Neuronal stem cell (in vitro differentiated cells): ENCODE data around the gene RYR2.

Source experiments
- DNase-seq: peaks from one replicate; pipeline ENCODE4 v3.0.0-alpha.2; 2013; ENCODE audit warnings: low spot score
- H2AFZ ChIP-seq: one replicate; pipeline ENCODE4 v1.6.1; 2013; ENCODE audit warnings: mild to moderate bottlenecking, low read length, inconsistent platforms
- H2AK5ac ChIP-seq: 2 replicates; pipeline ENCODE4 v1.6.1; 2013; ENCODE audit warnings: low read depth, mild to moderate bottlenecking, inconsistent platforms, low read length, moderate library complexity, mixed read lengths
- H2BK120ac ChIP-seq: 2 replicates; pipeline ENCODE4 v1.6.1; 2013; ENCODE audit warnings: low read depth, mild to moderate bottlenecking, inconsistent platforms, low read length, moderate library complexity, mixed read lengths
- H2BK12ac ChIP-seq: one replicate; pipeline ENCODE4 v1.6.1; 2013; ENCODE audit warnings: low read length, inconsistent platforms
- H2BK15ac ChIP-seq: 2 replicates; pipeline ENCODE4 v1.6.1; 2013; ENCODE audit warnings: mild to moderate bottlenecking, low read length, inconsistent platforms, mixed read lengths
- H2BK5ac ChIP-seq: one replicate; pipeline ENCODE4 v1.6.1; 2013; ENCODE audit warnings: inconsistent platforms, mild to moderate bottlenecking, low read length, moderate library complexity
- H3K14ac ChIP-seq: one replicate; pipeline ENCODE4 v1.6.1; 2013; ENCODE audit warnings: low read length, inconsistent platforms
- H3K18ac ChIP-seq: 2 replicates; pipeline ENCODE4 v1.6.1; 2013; ENCODE audit warnings: low read length, inconsistent platforms
- H3K23ac ChIP-seq: 2 replicates; pipeline ENCODE4 v1.6.1; 2013; ENCODE audit warnings: low read depth, mild to moderate bottlenecking, mixed read lengths, low read length, inconsistent platforms; ENCODE audit not compliant: poor library complexity
- H3K27ac ChIP-seq: replicated peaks from 3 replicates; pipeline ENCODE4 v1.5.1; 2013; ENCODE audit warnings: low read length, inconsistent platforms
- H3K27me3 ChIP-seq, 3 experiments: 2 replicates each; pipeline ENCODE4 v1.6.1; 2013; ENCODE audit warnings: low read length in 3 of 3, mild to moderate bottlenecking in 2 of 3, inconsistent platforms in 1 of 3, low read depth in 1 of 3, mixed read lengths in 1 of 3, moderate library complexity in 1 of 3; ENCODE audit not compliant: control insufficient read depth in 3 of 3, insufficient read depth in 3 of 3
- H3K36me3 ChIP-seq, 2 donors: replicated peaks in 1 of 2; 2 replicates each; pipeline ENCODE4 v1.6.1; 2013; ENCODE audit warnings: low read length in 2 of 2; ENCODE audit not compliant: control insufficient read depth in 2 of 2, insufficient read depth in 2 of 2
- H3K4ac ChIP-seq: 2 replicates; pipeline ENCODE4 v1.6.1; 2013; ENCODE audit warnings: inconsistent platforms, mild to moderate bottlenecking, low read length, moderate library complexity
- H3K4me1 ChIP-seq, 2 donors: 1 replicate in 1 of 2; 2 replicates in 1 of 2; pipeline ENCODE4 v1.6.1; 2013; ENCODE audit warnings: low read length in 2 of 2, low read depth in 1 of 2; ENCODE audit not compliant: control insufficient read depth in 2 of 2, insufficient read depth in 1 of 2
- H3K4me2 ChIP-seq: one replicate; pipeline ENCODE4 v1.6.1; 2013; ENCODE audit warnings: mild to moderate bottlenecking, low read length, inconsistent platforms; ENCODE audit not compliant: insufficient read depth, poor library complexity, severe bottlenecking
- H3K4me3 ChIP-seq, 2 donors: 2 replicates each; pipeline ENCODE4 v1.5.1; 2013; ENCODE audit warnings: low read length in 2 of 2, mild to moderate bottlenecking in 2 of 2, inconsistent platforms in 1 of 2, moderate library complexity in 1 of 2
- H3K79me1 ChIP-seq: one replicate; pipeline ENCODE4 v1.6.1; 2013; ENCODE audit warnings: low read depth, mild to moderate bottlenecking, inconsistent platforms, low read length, moderate library complexity
- H3K9ac ChIP-seq: one replicate; pipeline ENCODE4 v1.6.1; 2013; ENCODE audit warnings: mild to moderate bottlenecking, low read depth, low read length, inconsistent platforms; ENCODE audit not compliant: poor library complexity
- H3K9me3 ChIP-seq, 2 donors: replicated peaks in 1 of 2; 2 replicates each; pipeline versions ENCODE3 to v1.6.1; 2013; ENCODE audit warnings: low read length in 2 of 2, mild to moderate bottlenecking in 2 of 2, inconsistent platforms in 1 of 2, low read depth in 1 of 2, mixed read lengths in 1 of 2, moderate library complexity in 1 of 2; ENCODE audit not compliant: control insufficient read depth in 2 of 2, insufficient read depth in 1 of 2
- H4K8ac ChIP-seq: one replicate; pipeline ENCODE4 v1.6.1; 2013; ENCODE audit warnings: low read depth, mild to moderate bottlenecking, inconsistent platforms, low read length, moderate library complexity
- H4K91ac ChIP-seq: one replicate; pipeline ENCODE4 v1.6.1; 2013; ENCODE audit warnings: low read length, low read depth, mild to moderate bottlenecking, inconsistent platforms; ENCODE audit not compliant: poor library complexity
- WGBS, 2 donors: extraction: QIAGEN DNeasy Blood & Tissue Kit; methylation state at CpG; one replicate each; pipeline ENCODE4 v1.1.7; 2013; ENCODE audit warnings: missing lambda C conversion rate in 2 of 2, mixed read lengths in 1 of 2; ENCODE audit not compliant: insufficient read length in 2 of 2, insufficient replicate concordance in 1 of 2; ENCODE audit errors: extremely low coverage in 2 of 2; 5-methylcytosine and 5-hydroxymethylcytosine counted together

The RYR2 gene

DNA sequence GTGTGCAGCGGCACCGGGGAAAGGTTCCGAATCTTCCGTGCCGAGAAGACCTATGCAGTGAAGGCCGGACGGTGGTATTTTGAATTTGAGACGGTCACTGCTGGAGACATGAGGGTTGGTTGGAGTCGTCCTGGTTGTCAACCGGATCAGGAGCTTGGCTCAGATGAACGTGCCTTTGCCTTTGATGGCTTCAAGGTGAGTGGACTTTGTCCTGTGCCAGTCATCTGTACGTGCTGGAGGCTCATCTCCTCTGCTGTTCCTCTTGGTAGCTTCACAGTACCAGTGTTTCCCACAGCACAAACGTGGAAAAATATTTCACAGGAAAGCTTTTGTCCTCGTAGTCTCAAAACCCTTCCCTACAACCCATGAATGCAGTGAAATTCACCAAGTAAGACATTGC, 524.6 kb downstream of the RYR2 start:
- Histone ChIP-seq H2BK15ac (no peak overlapping the region), H3K18ac (no peak overlapping the region), H3K14ac (no peak overlapping the region), H4K8ac (no peak overlapping the region), H3K4me3 (no peak overlapping the region), H3K9ac (no peak overlapping the region), H2BK12ac (no peak overlapping the region), H3K27me3 (no peaks in the 10 kb centered on the region), H3K27ac (no peak overlapping the region), H3K23ac (no peak overlapping the region), H3K4me2 (no peak overlapping the region), H2AK5ac (no peak overlapping the region), H2BK5ac (no peak overlapping the region), H3K4ac (no peak overlapping the region), H3K4me1 (no peaks in the 10 kb centered on the region), H3K79me1 (no peaks in the 10 kb centered on the region), H2BK120ac (no peak overlapping the region), H3K36me3 (no peaks in the 10 kb centered on the region), H4K91ac (no peak overlapping the region), H2AFZ (no peak overlapping the region), H3K9me3 (no peaks in the 10 kb centered on the region)
- DNase-seq: no peak
- no CpG with 5 or more reads among the region's 14 CpGs for WGBS, 2 donors

DNA sequence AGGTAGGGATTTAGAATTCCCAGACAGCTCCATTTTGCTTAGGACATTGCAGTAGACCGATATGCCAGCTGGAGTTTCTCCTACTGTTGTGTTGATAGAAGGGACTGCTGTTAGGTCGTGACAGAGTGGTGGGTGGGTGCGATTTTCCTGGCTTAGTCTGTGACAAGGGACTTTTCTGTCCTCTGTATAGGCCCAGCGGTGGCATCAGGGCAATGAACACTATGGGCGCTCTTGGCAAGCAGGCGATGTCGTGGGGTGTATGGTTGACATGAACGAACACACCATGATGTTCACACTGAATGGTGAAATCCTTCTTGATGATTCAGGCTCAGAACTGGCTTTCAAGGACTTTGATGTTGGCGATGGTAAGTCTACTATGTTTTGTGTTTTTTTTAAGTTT, 527.0 kb downstream of the RYR2 start:
- Histone ChIP-seq H2BK120ac (no peak overlapping the region), H3K79me1 (no peaks in the 10 kb centered on the region), H3K4ac (no peak overlapping the region), H3K4me2 (no peak overlapping the region), H3K27me3 (no peaks in the 10 kb centered on the region), H2AK5ac (no peak overlapping the region), H4K91ac (no peak overlapping the region), H3K14ac (no peak overlapping the region), H2BK12ac (no peak overlapping the region), H3K4me3 (no peak overlapping the region), H3K9ac (no peak overlapping the region), H2AFZ (no peak overlapping the region), H3K9me3 (no peaks in the 10 kb centered on the region), H2BK15ac (no peak overlapping the region), H4K8ac (no peak overlapping the region), H3K18ac (peak overlapping the region; percentile 27), H3K27ac (no peak overlapping the region), H3K4me1 (no peaks in the 10 kb centered on the region), H3K23ac (no peak overlapping the region), H3K36me3 (no peaks in the 10 kb centered on the region), H2BK5ac (no peak overlapping the region)
- WGBS, 2 donors: no CpG with 5 or more reads among the region's 9 CpGs
- DNase-seq: no peak

DNA sequence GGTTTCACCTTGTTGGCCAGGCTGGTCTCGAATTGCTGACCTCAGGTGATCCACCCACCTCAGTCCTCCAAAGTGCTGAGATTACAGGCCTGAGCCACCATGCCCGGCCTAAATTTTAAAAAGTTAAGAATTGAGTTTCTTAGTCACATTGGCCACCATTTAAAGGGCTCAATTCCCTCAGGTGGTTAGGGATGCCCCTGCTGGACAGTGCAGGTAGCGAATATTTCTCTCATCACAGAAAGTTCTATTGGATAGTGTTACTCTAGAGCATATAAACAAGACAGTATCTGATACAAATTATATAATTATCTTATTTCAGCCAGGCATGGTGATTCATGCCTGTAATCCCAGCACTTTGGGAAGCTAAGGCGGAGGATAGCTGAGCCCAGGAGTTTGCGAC, 528.5 kb downstream of the RYR2 start:
- Histone ChIP-seq H2AFZ (no peak overlapping the region), H3K23ac (no peak overlapping the region), H3K36me3 (no peaks in the 10 kb centered on the region), H2AK5ac (no peak overlapping the region), H3K4me2 (no peak overlapping the region), H4K8ac (no peak overlapping the region), H3K27me3 (no peaks in the 10 kb centered on the region), H3K27ac (no peak overlapping the region), H3K4me3 (no peak overlapping the region), H3K79me1 (no peaks in the 10 kb centered on the region), H2BK120ac (no peak overlapping the region), H3K9ac (no peak overlapping the region), H2BK15ac (no peak overlapping the region), H3K4ac (no peak overlapping the region), H3K4me1 (no peaks in the 10 kb centered on the region), H3K18ac (no peak overlapping the region), H4K91ac (no peak overlapping the region), H3K9me3 (no peaks in the 10 kb centered on the region), H2BK5ac (no peak overlapping the region), H2BK12ac (no peak overlapping the region), H3K14ac (no peak overlapping the region)
- no CpG with 5 or more reads among the region's 5 CpGs for WGBS, 2 donors
- DNase-seq: no peak

DNA sequence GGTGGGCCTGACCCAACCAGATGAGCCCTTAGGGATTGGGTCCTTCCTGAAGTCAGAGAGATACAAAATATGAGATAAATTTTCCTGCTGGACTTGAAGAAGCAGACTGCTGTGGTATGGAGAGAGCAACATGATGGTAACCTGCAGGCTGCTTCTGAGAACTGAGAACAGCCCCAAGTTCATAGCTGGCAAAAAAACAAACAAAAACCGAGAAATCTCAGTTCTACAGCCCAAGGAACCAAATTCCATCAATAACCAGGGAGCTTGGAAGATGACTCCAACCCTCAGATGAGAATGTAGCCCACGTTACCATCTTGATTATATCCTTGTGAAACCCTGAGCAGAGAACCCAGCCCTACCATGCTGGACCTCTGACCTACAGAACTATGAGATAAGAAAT, 532.6 kb downstream of the RYR2 start:
- no peak overlapping the region for H2BK120ac ChIP-seq
- no peak overlapping the region for H3K4ac ChIP-seq
- no peaks in the 10 kb centered on the region for H3K79me1 ChIP-seq
- no peak overlapping the region for H3K4me3 ChIP-seq
- no peaks in the 10 kb centered on the region for H3K36me3 ChIP-seq
- H3K23ac ChIP-seq: no peak overlapping the region
- no peak overlapping the region for H3K9ac ChIP-seq
- H3K4me1 ChIP-seq: no peaks in the 10 kb centered on the region
- H2BK5ac ChIP-seq: no peak overlapping the region
- no peak overlapping the region for H3K18ac ChIP-seq
- H2BK15ac ChIP-seq: no peak overlapping the region
- H2AK5ac ChIP-seq: no peak overlapping the region
- no peak for DNase-seq
- no peaks in the 10 kb centered on the region for H3K9me3 ChIP-seq
- no peaks in the 10 kb centered on the region for H3K27me3 ChIP-seq
- H3K4me2 ChIP-seq: no peak overlapping the region
- no peak overlapping the region for H4K91ac ChIP-seq
- H2BK12ac ChIP-seq: no peak overlapping the region
- WGBS, 2 donors: no CpG with 5 or more reads among the region's 2 CpGs
- no peak overlapping the region for H2AFZ ChIP-seq
- no peak overlapping the region for H3K27ac ChIP-seq
- H4K8ac ChIP-seq: no peak overlapping the region
- H3K14ac ChIP-seq: no peak overlapping the region
